HG02642 (cell line): Measurements from ENCODE around the gene LOXL4.

Source experiments
- ATAC-seq: cut with Tn5 transposase; IDR thresholded peaks from one replicate; pipeline ENCODE4 v1.9.1; 2021; ENCODE audit warnings: mild to moderate bottlenecking; ENCODE audit not compliant: unreplicated experiment, poor library complexity

The LOXL4 gene

GRCh38 chr10:98295907-98296306, 27.9 kb upstream of the LOXL4 start:
- no peak for ATAC-seq

- ATAC-seq = no peak
Observed at GRCh38 chr10:98295401-98295811, 27.4 kb upstream of the LOXL4 start.

- no peak for ATAC-seq
Observed at GRCh38 chr10:98294270-98294627, 26.3 kb upstream of the LOXL4 start.

GRCh38 chr10:98293550-98294269, 25.7 kb upstream of the LOXL4 start:
- ATAC-seq = no peak

GRCh38 chr10:98292971-98293370, 25.0 kb upstream of the LOXL4 start:
- no peak for ATAC-seq

GRCh38 chr10:98289802-98290209, 21.8 kb upstream of the LOXL4 start:
- ATAC-seq = no peak

DNA sequence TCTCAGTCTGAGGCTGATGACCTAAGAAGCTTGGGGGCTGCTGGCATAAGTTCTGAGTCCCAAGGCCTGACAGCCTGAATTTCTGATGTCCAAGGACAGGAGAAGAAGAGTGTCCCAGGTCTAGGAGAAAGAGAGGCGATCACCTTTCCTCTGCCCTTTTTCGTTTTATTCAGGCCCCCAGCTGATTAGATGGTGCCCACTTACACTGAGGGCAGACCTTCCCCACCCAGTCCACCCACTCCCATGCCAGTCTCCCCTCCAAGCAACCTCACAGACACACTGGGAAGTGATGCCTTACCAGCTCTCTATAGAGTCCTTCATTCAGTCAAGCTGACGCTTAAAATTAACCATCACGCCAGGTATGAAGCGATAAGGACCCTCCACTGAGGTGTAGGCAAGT, 19.3 kb upstream of the LOXL4 start:
- ATAC-seq = no peak

GRCh38 chr10:98286419-98286818, 18.4 kb upstream of the LOXL4 start:
- no peak for ATAC-seq

- no peak for ATAC-seq
Observed at GRCh38 chr10:98285416-98285815, 17.4 kb upstream of the LOXL4 start.

DNA sequence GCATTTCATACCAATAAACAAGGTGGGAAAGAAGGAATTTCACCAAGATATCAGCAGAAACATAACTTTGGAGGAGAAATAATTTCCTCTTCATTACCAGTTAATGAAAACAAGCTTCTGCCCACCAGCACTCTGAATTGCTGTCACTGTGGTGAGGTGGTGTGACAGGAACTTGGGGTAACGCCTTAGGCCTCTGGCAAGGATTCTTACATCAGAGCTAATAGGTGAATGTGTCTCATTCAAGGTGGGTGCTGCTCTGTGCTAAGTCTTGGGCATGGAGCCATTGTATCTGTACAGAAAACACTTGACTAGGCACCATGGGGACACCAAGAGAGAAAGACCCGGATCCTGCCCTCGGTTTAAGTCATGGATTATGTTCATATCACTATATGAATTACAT, 8.3 kb upstream of the LOXL4 start:
- ATAC-seq = no peak

GRCh38 chr10:98274562-98274961, 6.6 kb upstream of the LOXL4 start:
- no peak for ATAC-seq

DNA sequence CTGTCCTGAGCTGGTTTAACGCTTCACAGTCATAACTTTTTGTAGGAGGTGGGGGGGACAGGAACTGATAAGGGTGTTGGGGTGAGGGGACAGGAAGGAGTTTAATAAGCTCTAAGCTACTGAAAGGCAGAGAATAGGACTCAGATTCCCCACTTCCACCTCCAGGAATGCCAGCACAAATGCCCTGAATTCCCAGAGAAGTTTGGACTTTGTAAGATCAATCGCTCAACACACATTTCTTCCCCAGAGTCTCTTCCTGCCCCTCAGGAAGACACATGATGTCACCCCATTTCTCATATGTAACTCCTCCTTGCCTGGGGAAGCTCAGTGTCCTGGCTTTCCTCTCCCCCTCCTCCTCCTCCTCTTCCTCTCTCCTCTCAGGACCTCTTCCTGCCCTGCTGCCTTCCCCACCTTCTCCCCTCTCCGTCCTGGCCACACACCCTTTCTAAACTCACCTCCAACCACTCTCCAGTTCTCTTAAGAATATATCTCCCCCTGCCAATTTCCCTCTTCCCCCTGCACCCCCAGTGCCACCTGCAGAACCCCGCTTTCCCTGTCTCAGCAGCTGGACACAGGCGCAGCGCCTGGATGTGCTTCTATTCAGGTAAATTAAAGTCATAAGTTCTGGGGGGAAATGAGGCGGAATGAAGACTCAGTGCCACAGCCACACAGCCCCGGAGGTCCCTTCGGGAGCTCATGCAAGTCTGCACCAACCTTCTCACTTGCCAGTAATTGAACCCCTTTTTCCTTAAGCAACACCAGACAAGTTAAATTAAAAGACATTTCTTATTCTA, 5.3 kb upstream of the LOXL4 start:
- no peak for ATAC-seq

DNA sequence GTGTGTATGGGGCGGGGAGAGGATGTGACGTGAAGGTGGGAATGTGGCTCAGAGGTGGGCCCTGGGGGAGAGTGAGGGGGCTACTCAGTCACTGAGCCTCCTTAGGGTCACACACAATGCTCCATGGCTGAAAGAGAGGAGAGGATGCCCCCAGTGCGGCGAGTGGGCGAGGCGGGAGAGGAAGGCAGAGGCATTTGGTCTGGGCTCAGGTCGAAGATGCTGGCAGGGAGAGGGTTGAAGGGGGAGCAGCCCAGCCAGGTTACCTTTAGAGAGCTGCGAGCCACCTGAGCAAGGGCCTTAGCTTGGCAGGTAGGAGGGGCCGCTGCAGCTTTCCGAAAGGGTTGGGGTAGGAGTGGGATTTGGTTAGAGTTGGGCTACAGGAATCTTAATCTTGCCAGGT, 4.7 kb upstream of the LOXL4 start:
- ATAC-seq = no peak

GRCh38 chr10:98272245-98272644, 4.3 kb upstream of the LOXL4 start:
- ATAC-seq = no peak

- ATAC-seq = no peak
Observed at GRCh38 chr10:98270786-98271185, 2.8 kb upstream of the LOXL4 start.

DNA sequence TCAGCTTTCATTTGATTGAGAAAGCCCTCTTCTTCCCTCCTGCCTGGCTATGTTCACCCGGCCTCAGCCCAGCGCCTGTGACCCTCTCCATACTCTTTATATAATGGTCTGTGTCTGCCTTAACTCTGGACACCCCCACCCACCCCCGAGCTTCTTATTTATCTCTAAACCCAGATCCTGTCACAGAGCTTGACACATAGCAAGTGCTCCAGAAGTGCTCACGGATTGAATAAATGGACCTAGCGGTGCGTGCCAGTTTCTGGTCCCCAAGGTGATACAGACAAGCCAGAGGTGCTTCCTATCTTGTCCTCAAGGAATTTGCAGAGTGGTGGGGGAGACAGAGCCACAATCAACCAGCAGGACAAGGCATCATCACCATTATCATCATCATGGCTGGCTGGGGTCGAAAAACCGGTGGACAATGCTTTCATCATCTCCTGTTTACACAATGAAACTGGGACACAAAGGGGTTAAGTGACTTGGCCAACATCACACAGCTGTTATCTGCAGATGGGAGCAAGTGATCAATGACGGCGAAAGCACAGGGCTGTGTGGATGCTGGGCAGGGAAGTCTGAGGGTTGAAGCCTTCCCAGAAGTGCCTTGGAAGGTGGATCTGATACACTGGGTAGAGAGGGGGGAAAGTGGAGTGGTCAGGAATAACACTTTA, 2.2 kb upstream of the LOXL4 start:
- ATAC-seq = no peak

GRCh38 chr10:98269435-98269912, 1.5 kb upstream of the LOXL4 start:
- ATAC-seq = no peak

- ATAC-seq = no peak
Observed at GRCh38 chr10:98268694-98269431, 869 bp upstream of the LOXL4 start.

DNA sequence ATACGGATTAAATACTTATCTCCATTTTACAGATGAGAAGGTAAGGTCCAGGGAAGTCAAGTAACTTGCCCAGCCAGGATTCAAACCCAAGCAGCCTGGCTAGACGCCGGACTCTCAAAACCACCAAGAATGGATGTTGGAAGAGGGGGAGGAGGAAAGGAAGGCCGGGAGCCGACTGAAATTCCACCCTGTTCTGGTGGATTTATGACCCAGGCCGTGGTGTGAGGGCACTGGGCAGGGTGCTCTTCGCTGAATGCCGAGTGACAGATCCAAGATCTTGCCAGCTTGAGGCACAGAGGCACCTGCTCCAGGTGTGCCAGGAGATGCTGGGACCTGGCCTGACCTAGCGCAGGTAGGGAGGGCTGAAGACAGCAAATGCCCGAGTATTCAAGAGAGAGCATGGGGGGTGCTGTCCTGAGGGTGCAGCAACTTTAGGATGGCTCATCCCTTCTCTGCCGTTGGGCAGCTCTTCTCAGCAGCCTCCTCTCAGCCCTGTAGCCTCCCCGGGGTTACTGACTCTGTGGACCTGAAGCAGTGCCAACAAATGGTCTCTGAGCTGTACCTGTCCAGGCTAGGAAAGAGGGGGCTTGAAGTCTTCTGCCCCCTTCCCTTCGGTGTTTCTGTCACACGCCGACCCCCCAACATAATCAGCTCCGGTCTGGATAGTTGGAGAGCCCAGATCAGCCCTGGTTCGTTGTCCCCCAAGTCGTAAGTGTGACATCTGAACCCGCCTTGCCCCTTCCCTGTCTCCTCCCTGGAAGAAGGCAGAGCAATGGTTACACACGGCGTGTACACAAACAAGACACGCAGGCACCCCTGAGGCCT, 713 bp downstream of the LOXL4 start:
- no peak for ATAC-seq

DNA sequence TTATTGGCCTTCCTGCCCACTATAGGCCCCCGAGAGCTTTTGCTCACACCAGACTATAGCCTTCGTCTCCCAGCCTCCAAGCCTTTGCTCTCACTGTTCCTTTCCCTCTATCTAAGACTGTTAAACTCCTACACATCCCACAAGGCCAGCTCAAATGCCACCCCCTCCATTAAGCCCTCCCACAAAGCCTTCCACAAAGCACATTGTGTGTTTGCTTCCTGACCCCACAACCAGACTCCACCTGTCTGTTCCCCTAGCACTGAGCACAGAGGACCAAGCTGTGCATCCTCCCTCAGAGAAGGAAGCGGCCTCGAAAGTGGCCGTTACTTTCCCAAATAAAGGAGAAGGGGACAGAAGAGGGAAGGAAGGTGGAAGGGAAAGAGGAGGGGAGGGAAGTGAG, 1.3 kb downstream of the LOXL4 start:
- ATAC-seq = no peak
